H1 (cell line): ENCODE measurements around the gene GPRC5D. TPM values are rescaled to one million over a fixed set of nuclear protein-coding genes. Genes with fewer than 3 reads are reported as not detected.

Experiments used
- CTCF ChIA-PET: fragments of 300-600 bp; sonication (Branson Sonifier 250); formaldehyde crosslinking; loops from one replicate; lab custom pipeline; 2021; ENCODE audit not compliant: partially characterized antibody; lab: Charles Lee
- POLR2A ChIA-PET: fragments of 300-600 bp; sonication (Branson Sonifier 250); formaldehyde crosslinking; loops from one replicate; lab custom pipeline; 2021; ENCODE audit warnings: inconsistent platforms; ENCODE audit not compliant: partially characterized antibody; lab: Charles Lee
- DNase-seq, 2 experiments: peaks; one replicate each; pipeline versions ENCODE4 v3.0.0 to v3.0.0-alpha.2; 2010 to 2022; ENCODE audit warnings: low spot score in 2 of 2, low read depth in 1 of 2, mixed read lengths in 1 of 2
- FAIRE-seq: peaks from 2 replicates; lab custom pipeline; 2011; peaks lifted over from hg19 to GRCh38; lab: Jason Lieb, UNC
- H2AFZ ChIP-seq: 2 replicates; pipeline ENCODE4 v1.8.1; 2012; ENCODE audit warnings: low read length, inconsistent platforms
- H2AK5ac ChIP-seq: 2 replicates; pipeline ENCODE4 v1.6.1; 2013; ENCODE audit warnings: low read depth, low read length
- H2BK120ac ChIP-seq: replicated peaks from 2 replicates; pipeline ENCODE3; 2013; ENCODE audit warnings: low read depth, low read length, inconsistent platforms
- H2BK12ac ChIP-seq: 2 replicates; pipeline ENCODE4 v1.6.1; 2013; ENCODE audit warnings: low read depth, low read length
- H2BK15ac ChIP-seq: 2 replicates; pipeline ENCODE4 v1.6.1; 2013; ENCODE audit warnings: low read length
- H2BK20ac ChIP-seq: 2 replicates; pipeline ENCODE4 v1.6.1; 2013; ENCODE audit warnings: low read length
- H2BK5ac ChIP-seq: 2 replicates; pipeline ENCODE4 v1.6.1; 2013; ENCODE audit warnings: low read depth, low read length
- H3K14ac ChIP-seq: 2 replicates; pipeline ENCODE4 v1.6.1; 2013; ENCODE audit warnings: inconsistent platforms; ENCODE audit not compliant: insufficient read length
- H3K18ac ChIP-seq: 2 replicates; pipeline ENCODE4 v1.6.1; 2013; ENCODE audit warnings: low read length; ENCODE audit errors: extremely low read depth
- H3K23ac ChIP-seq: 2 replicates; pipeline ENCODE4 v1.6.1; 2013; ENCODE audit warnings: inconsistent platforms; ENCODE audit not compliant: insufficient read length
- H3K23me2 ChIP-seq: 2 replicates; pipeline ENCODE4 v1.6.1; 2013; ENCODE audit warnings: low read depth, low read length
- H3K27ac ChIP-seq: 2 replicates; pipeline ENCODE4 v1.6.1; 2011; ENCODE audit warnings: low read depth, low read length, inconsistent platforms
- H3K27me3 ChIP-seq, 4 experiments: replicated peaks in 1 of 4; 1 replicate in 1 of 4; 2 replicates in 3 of 4; pipeline versions ENCODE4 v1.6.1 to v1.8.1; 2011 to 2013; ENCODE audit warnings: low read length in 3 of 4, mild to moderate bottlenecking in 3 of 4, inconsistent platforms in 2 of 4, mixed read lengths in 2 of 4, moderate library complexity in 1 of 4; ENCODE audit not compliant: control insufficient read depth in 3 of 4, insufficient read depth in 3 of 4; ENCODE audit errors: extremely low read depth in 1 of 4
- H3K36me3 ChIP-seq, 4 experiments: 2 replicates each; pipeline versions ENCODE4 v1.6.1 to v1.8.1; 2011 to 2013; ENCODE audit warnings: mild to moderate bottlenecking in 4 of 4, low read length in 3 of 4, moderate library complexity in 2 of 4, control low read depth in 1 of 4, inconsistent platforms in 1 of 4; ENCODE audit not compliant: insufficient read depth in 4 of 4, control insufficient read depth in 2 of 4
- H3K4ac ChIP-seq: replicated peaks from 2 replicates; pipeline ENCODE3; 2013; ENCODE audit warnings: low read length, low read depth, mixed read lengths, inconsistent platforms; ENCODE audit not compliant: insufficient read length
- H3K4me1 ChIP-seq, 4 experiments: replicated peaks in 1 of 4; 1 replicate in 1 of 4; 2 replicates in 3 of 4; pipeline versions ENCODE4 v1.6.1 to v1.8.1; 2011 to 2013; ENCODE audit warnings: low read length in 3 of 4, inconsistent platforms in 2 of 4, mixed read lengths in 1 of 4; ENCODE audit not compliant: insufficient read depth in 4 of 4, control insufficient read depth in 3 of 4
- H3K4me2 ChIP-seq, 2 experiments: 2 replicates each; pipeline versions ENCODE4 v1.6.1 to v1.8.1; 2011 to 2013; ENCODE audit warnings: low read depth in 2 of 2, low read length in 2 of 2, control low read depth in 1 of 2, inconsistent platforms in 1 of 2, mild to moderate bottlenecking in 1 of 2; ENCODE audit not compliant: insufficient read depth in 1 of 2
- H3K4me3 ChIP-seq, 4 experiments: fragments of 200-600, 300-600 bp in 1 of 4; sonication (generic), shearing (Covaris generic), sonication (Bioruptor Twin) in 1 of 4; 2 replicates each; pipeline versions ENCODE4 v1.5.1 to v1.8.1; 2011 to 2016; ENCODE audit warnings: low read length in 4 of 4, low read depth in 3 of 4, control low read depth in 2 of 4, inconsistent platforms in 2 of 4, mild to moderate bottlenecking in 2 of 4, mixed read lengths in 1 of 4, moderate library complexity in 1 of 4; ENCODE audit not compliant: insufficient read depth in 2 of 4; ENCODE audit errors: extremely low read depth in 1 of 4
- H3K56ac ChIP-seq: replicated peaks from 2 replicates; pipeline ENCODE3; 2013; ENCODE audit warnings: low read depth, mild to moderate bottlenecking, mixed read lengths, low read length, inconsistent platforms; ENCODE audit not compliant: insufficient read length
- H3K79me1 ChIP-seq: 2 replicates; pipeline ENCODE4 v1.6.1; 2013; ENCODE audit warnings: low read depth, low read length, control low read depth
- H3K79me2 ChIP-seq, 2 experiments: 2 replicates each; pipeline versions ENCODE4 v1.6.1 to v1.8.1; 2012 to 2013; ENCODE audit warnings: low read length in 2 of 2, mild to moderate bottlenecking in 2 of 2, inconsistent platforms in 1 of 2; ENCODE audit not compliant: insufficient read depth in 2 of 2, control insufficient read depth in 1 of 2
- H3K9ac ChIP-seq, 4 experiments: replicated peaks in 1 of 4; 1 replicate in 1 of 4; 2 replicates in 3 of 4; pipeline versions ENCODE4 v1.6.1 to v1.8.1; 2011 to 2013; ENCODE audit warnings: low read depth in 3 of 4, low read length in 3 of 4, control low read depth in 2 of 4, mild to moderate bottlenecking in 2 of 4, moderate library complexity in 2 of 4, inconsistent platforms in 1 of 4; ENCODE audit errors: extremely low read depth in 1 of 4
- H3K9me3 ChIP-seq, 2 experiments: 2 replicates each; pipeline versions ENCODE4 v1.6.1 to v1.8.1; 2012 to 2013; ENCODE audit warnings: mild to moderate bottlenecking in 2 of 2, moderate library complexity in 2 of 2, control low read depth in 1 of 2, inconsistent platforms in 1 of 2, low read depth in 1 of 2, low read length in 1 of 2, mixed read lengths in 1 of 2; ENCODE audit not compliant: insufficient read depth in 2 of 2
- H4K20me1 ChIP-seq, 2 experiments: replicated peaks in 1 of 2; 2 replicates each; pipeline versions ENCODE3 to v1.8.1; 2011 to 2013; ENCODE audit warnings: inconsistent platforms in 2 of 2, low read length in 2 of 2, mild to moderate bottlenecking in 1 of 2; ENCODE audit not compliant: insufficient read depth in 2 of 2, control insufficient read depth in 1 of 2
- H4K5ac ChIP-seq: 2 replicates; pipeline ENCODE4 v1.6.1; 2013; ENCODE audit warnings: low read length, low read depth, mixed read lengths, inconsistent platforms; ENCODE audit not compliant: insufficient read length
- H4K8ac ChIP-seq: 2 replicates; pipeline ENCODE4 v1.8.0; 2013; ENCODE audit warnings: mild to moderate bottlenecking, moderate library complexity, low read length, inconsistent platforms; ENCODE audit not compliant: insufficient read depth; ENCODE audit errors: extremely low read depth
- H4K91ac ChIP-seq: replicated peaks from 2 replicates; pipeline ENCODE3; 2013; ENCODE audit warnings: low read length, mixed read lengths, inconsistent platforms; ENCODE audit not compliant: insufficient read length
- ASH2L ChIP-seq: fragments of 200-600, 300-600 bp; sonication (generic); IDR thresholded peaks from one replicate; pipeline ENCODE4 v1.7.1; 2017; ENCODE audit warnings: low read length
- ATF3 ChIP-seq: IDR thresholded peaks from 2 replicates; pipeline ENCODE4 v1.6.1; 2011; ENCODE audit warnings: low read depth, mild to moderate bottlenecking, low read length; ENCODE audit not compliant: insufficient read depth
- CEBPB ChIP-seq: IDR thresholded peaks from 2 replicates; pipeline ENCODE4 v1.6.1; 2012; ENCODE audit warnings: low read depth, low read length
- CREB1 ChIP-seq: IDR thresholded peaks from 2 replicates; pipeline ENCODE4 v1.6.1; 2012; ENCODE audit warnings: inconsistent platforms
- EZH2 ChIP-seq: fragments of 200-600 bp; sonication (generic); IDR thresholded peaks from 2 replicates; pipeline ENCODE4 v1.7.1; 2012; ENCODE audit warnings: low read depth, mild to moderate bottlenecking, moderate library complexity, low read length, inconsistent platforms; ENCODE audit not compliant: severe bottlenecking
- JUND ChIP-seq: IDR thresholded peaks from 2 replicates; pipeline ENCODE4 v1.6.1; 2011; ENCODE audit warnings: mild to moderate bottlenecking, improper control_type of control experiment, low read length
- KDM1A ChIP-seq: fragments of 200-600, 300-600 bp; sonication (generic); IDR thresholded peaks from 2 replicates; pipeline ENCODE4 v1.7.1; 2016; ENCODE audit warnings: mild to moderate bottlenecking, low read length, borderline replicate concordance
- NRF1 ChIP-seq: IDR thresholded peaks from 2 replicates; pipeline ENCODE4 v1.6.1; 2011; ENCODE audit warnings: mild to moderate bottlenecking, low read depth, low read length, improper control_type of control experiment
- POLR2AphosphoS5 ChIP-seq: IDR thresholded peaks from 2 replicates; pipeline ENCODE4 v1.6.1; 2011; ENCODE audit warnings: low read depth, low read length
- RXRA ChIP-seq: IDR thresholded peaks from 2 replicates; pipeline ENCODE4 v1.6.1; 2011; ENCODE audit warnings: low read depth, mild to moderate bottlenecking, low read length, moderate library complexity; ENCODE audit not compliant: insufficient read depth
- SAP30 ChIP-seq: fragments of 300-600 bp; sonication (generic); IDR thresholded peaks from 2 replicates; pipeline ENCODE4 v1.7.1; 2012; ENCODE audit warnings: low read length, moderate library complexity, mild to moderate bottlenecking, inconsistent platforms; ENCODE audit not compliant: insufficient read depth, insufficient replicate concordance
- SIN3A ChIP-seq, 2 experiments: IDR thresholded peaks in 1 of 2; conservative IDR thresholded peaks in 1 of 2; 2 replicates each; pipeline ENCODE4 v1.6.1; 2011 to 2012; ENCODE audit warnings: low read length in 2 of 2, improper control_type of control experiment in 1 of 2, low read depth in 1 of 2, mild to moderate bottlenecking in 1 of 2
- SIRT6 ChIP-seq: IDR thresholded peaks from one replicate; pipeline ENCODE4 v1.7.1; 2012; ENCODE audit warnings: low read length, inconsistent platforms
- SP2 ChIP-seq: IDR thresholded peaks from 2 replicates; pipeline ENCODE4 v1.6.1; 2012; ENCODE audit warnings: mild to moderate bottlenecking, low read length, inconsistent platforms
- TEAD4 ChIP-seq: IDR thresholded peaks from 2 replicates; pipeline ENCODE4 v1.6.1; 2012; ENCODE audit warnings: low read depth, low read length, inconsistent platforms, mixed read lengths
- WGBS, 2 experiments: shearing (Covaris generic) in 1 of 2; methylation state at CpG; one replicate each; pipeline versions ENCODE4 v1.1.6 to v1.1.7; 2013 to 2015; ENCODE audit warnings: low lambda C conversion rate in 2 of 2, mixed read lengths in 2 of 2, inconsistent platforms in 1 of 2, low coverage in 1 of 2, missing lambda C conversion rate in 1 of 2; ENCODE audit not compliant: insufficient replicate concordance in 2 of 2, insufficient coverage in 1 of 2, insufficient read length in 1 of 2; ENCODE audit errors: extremely low coverage in 1 of 2, missing lambda C conversion rate in 1 of 2; 5-methylcytosine and 5-hydroxymethylcytosine counted together
- polyA plus RNA-seq, 7 experiments: library from polyadenylated mRNA; depleted of rRNA in 3 of 7; stranded (reverse) in 5 of 7; unstranded in 2 of 7; fragments of >200 nt in 5 of 7; fragments of 200-250 nt in 2 of 7; gene quantifications; 1 replicate in 5 of 7; 2 replicates in 1 of 7; 4 replicates in 1 of 7; pipeline versions ENCODE4 v1.2.1 to v1.2.3, GENCODE V29; 2011 to 2013; ENCODE audit warnings: missing spikeins in 2 of 7, mixed read lengths in 2 of 7
- total RNA-seq: library from RNA; stranded (reverse); fragmentation: NEBNext Ultra II Directional; extraction: Animal tissue kit (Norgen Biotek cat#: 25700); gene quantifications from 2 replicates; pipeline ENCODE4 v1.2.1, GENCODE V29; 2021

The GPRC5D gene
- total and polyA plus RNA-seq, 2 of the 8 experiments (the other 6 are each of a cell fraction or from before 2014, with no cell fraction given), result 0.45 TPM; not detected in 1

GRCh38 chr12:12917517-12917916, 34.5 kb downstream of the GPRC5D start:
- 93% methylated on average over 2 of the region's 2 CpGs; no CpG with 5 or more reads in 1 of the 2 experiments for WGBS, 2 experiments
- no peak overlapping the region for H3K4ac ChIP-seq
- TF ChIP-seq EZH2 (no peak), CEBPB (no peak), RXRA (no peak), SIRT6 (no peak), POLR2AphosphoS5 (no peak), ASH2L (no peak), NRF1 (no peak), CREB1 (no peak), ATF3 (no peak), JUND (no peak), KDM1A (no peak), SP2 (no peak), SIN3A (conservative IDR thresholded peaks at IDR 0.05 in 1 of 2, IDR thresholded peaks at IDR 0.05 in 1 of 2; ENCODE audit: low read depth in 1 of 2, low read length in 2 of 2) (no peak), SAP30 (no peak), TEAD4 (no peak)

More at GRCh38 chr12:12917517-12917916, 34.5 kb downstream of the GPRC5D start:
- Histone ChIP-seq H2BK5ac (no peak overlapping the region), H2AFZ (no peak overlapping the region), H3K4me2 (no peak overlapping the region), H3K4me3 (no peak overlapping the region), H3K36me3 (no peaks in the 10 kb centered on the region), H2BK20ac (no peak overlapping the region), H3K4me1 (peaks cover 0 to 8% (median 1%) of the 10 kb centered on the region in 4 experiments; a peak in 5 of 7 replicates), H3K9ac (no peak overlapping the region), H3K56ac (no peak overlapping the region), H4K91ac (no peak overlapping the region), H3K23me2 (no peaks in the 10 kb centered on the region), H3K27me3 (no peaks in the 10 kb centered on the region; a peak in 1 of 7 replicates), H4K8ac (no peak overlapping the region), H3K23ac (no peak overlapping the region), H2AK5ac (no peak overlapping the region), H2BK12ac (no peak overlapping the region), H3K18ac (no peak overlapping the region), H3K27ac (no peak overlapping the region), H3K79me1 (no peaks in the 10 kb centered on the region), H4K20me1 (no peaks in the 10 kb centered on the region), H3K14ac (no peak overlapping the region), H2BK120ac (no peak overlapping the region), H3K79me2 (no peaks in the 10 kb centered on the region), H3K9me3 (no peaks in the 10 kb centered on the region), H4K5ac (no peak overlapping the region), H2BK15ac (no peak overlapping the region)
- no peak for FAIRE-seq
- POLR2A ChIA-PET, result interaction anchor here (1.2 kb wide), 1 partner anchor 292 kb away, joined by 3 read pairs; no protein-coding TSS in a partner anchor
- DNase-seq, result no peak
- CTCF ChIA-PET, result interaction anchor here (1.0 to 11.7 kb wide), 11 partner anchors 13 to 296 kb away, joined by 3 to 162 read pairs (median 8); no protein-coding TSS in a partner anchor
